Ishikawa (cell line): ENCODE measurements around the gene ARMC8.

ENCODE experiments used
- CEBPB ChIP-seq: IDR thresholded peaks from 2 replicates; pipeline ENCODE4 v1.6.1; 2012
- CREB1 ChIP-seq: IDR thresholded peaks from 2 replicates; pipeline ENCODE4 v1.6.1; 2012; ENCODE audit warnings: low read depth
- EGR1 ChIP-seq: IDR thresholded peaks from 2 replicates; pipeline ENCODE4 v1.6.1; 2012
- EP300 ChIP-seq: IDR thresholded peaks from 2 replicates; pipeline ENCODE4 v1.6.1; 2012; ENCODE audit warnings: borderline replicate concordance
- FOXM1 ChIP-seq: IDR thresholded peaks from 2 replicates; pipeline ENCODE4 v1.6.1; 2012; ENCODE audit warnings: low read depth, borderline replicate concordance
- NFIC ChIP-seq: IDR thresholded peaks from 2 replicates; pipeline ENCODE4 v1.6.1; 2012
- RAD21 ChIP-seq: IDR thresholded peaks from 2 replicates; pipeline ENCODE4 v1.6.1; 2012; ENCODE audit warnings: low read depth
- TAF1 ChIP-seq: IDR thresholded peaks from 2 replicates; pipeline ENCODE4 v1.6.1; 2012; ENCODE audit warnings: low read depth, mild to moderate bottlenecking
- TCF12 ChIP-seq: IDR thresholded peaks from 2 replicates; pipeline ENCODE4 v1.6.1; 2012; ENCODE audit warnings: low read depth
- TEAD4 ChIP-seq: IDR thresholded peaks from 2 replicates; pipeline ENCODE4 v1.6.1; 2012
- YY1 ChIP-seq: IDR thresholded peaks from 2 replicates; pipeline ENCODE4 v1.6.1; 2012; ENCODE audit warnings: low read depth
- ZBTB7A ChIP-seq: IDR thresholded peaks from 2 replicates; pipeline ENCODE4 v1.6.1; 2012; ENCODE audit warnings: low read depth
- TF ChIP-seq, protein P1 (sequence below): IDR thresholded peaks from 2 replicates; pipeline ENCODE4 v1.6.1; 2012
- TF ChIP-seq, protein P2 (sequence below): IDR thresholded peaks from 2 replicates; pipeline ENCODE4 v1.6.1; 2012; ENCODE audit warnings: low read depth, mild to moderate bottlenecking
- TF ChIP-seq, protein P3 (sequence below): IDR thresholded peaks from 2 replicates; pipeline ENCODE4 v1.6.1; 2012

ARMC8 gene

DNA sequence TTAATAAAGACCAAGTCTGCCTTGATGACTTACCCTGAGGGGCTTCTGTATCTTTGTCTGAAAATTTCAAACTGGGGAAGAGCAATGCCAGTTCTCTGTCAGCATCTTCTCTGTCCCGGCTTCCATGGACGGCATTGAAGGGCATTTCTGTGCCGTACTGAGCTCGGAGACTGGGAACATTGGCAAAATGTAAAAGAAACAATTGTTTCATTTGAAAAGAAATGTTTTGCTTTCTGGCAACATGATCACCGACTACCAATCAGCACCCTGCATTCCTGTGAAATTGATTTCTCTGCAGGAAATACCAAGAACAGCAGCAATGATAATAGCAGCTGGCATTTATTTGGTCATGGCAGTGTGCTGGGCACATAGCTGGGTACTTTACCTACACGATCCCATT is 116.4 kb downstream of the ARMC8 start:
- TF ChIP-seq, protein P1, sequence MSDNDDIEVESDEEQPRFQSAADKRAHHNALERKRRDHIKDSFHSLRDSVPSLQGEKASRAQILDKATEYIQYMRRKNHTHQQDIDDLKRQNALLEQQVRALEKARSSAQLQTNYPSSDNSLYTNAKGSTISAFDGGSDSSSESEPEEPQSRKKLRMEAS = no peak
- TF ChIP-seq CREB1 = no peak

DNA sequence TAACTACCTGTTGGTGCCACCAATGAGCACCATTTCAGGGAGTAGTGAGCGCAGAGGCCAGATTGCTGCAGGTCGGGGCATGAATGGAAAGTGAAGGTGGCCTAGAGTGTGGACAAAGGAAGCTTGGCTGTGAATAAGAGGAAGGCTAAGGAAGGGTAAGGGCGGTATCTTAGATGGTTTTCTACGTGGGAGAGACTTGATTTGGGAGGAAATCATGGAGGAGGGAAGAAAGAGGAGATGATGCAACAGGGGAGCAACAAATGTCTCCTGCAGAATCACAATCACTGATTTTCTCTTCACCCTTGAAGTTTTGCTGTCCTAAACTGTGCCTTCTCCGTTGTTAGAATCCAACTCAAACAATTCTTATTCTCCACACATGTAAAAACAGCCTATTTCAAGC is 120.8 kb downstream of the ARMC8 start:
- TF ChIP-seq, protein P2, sequence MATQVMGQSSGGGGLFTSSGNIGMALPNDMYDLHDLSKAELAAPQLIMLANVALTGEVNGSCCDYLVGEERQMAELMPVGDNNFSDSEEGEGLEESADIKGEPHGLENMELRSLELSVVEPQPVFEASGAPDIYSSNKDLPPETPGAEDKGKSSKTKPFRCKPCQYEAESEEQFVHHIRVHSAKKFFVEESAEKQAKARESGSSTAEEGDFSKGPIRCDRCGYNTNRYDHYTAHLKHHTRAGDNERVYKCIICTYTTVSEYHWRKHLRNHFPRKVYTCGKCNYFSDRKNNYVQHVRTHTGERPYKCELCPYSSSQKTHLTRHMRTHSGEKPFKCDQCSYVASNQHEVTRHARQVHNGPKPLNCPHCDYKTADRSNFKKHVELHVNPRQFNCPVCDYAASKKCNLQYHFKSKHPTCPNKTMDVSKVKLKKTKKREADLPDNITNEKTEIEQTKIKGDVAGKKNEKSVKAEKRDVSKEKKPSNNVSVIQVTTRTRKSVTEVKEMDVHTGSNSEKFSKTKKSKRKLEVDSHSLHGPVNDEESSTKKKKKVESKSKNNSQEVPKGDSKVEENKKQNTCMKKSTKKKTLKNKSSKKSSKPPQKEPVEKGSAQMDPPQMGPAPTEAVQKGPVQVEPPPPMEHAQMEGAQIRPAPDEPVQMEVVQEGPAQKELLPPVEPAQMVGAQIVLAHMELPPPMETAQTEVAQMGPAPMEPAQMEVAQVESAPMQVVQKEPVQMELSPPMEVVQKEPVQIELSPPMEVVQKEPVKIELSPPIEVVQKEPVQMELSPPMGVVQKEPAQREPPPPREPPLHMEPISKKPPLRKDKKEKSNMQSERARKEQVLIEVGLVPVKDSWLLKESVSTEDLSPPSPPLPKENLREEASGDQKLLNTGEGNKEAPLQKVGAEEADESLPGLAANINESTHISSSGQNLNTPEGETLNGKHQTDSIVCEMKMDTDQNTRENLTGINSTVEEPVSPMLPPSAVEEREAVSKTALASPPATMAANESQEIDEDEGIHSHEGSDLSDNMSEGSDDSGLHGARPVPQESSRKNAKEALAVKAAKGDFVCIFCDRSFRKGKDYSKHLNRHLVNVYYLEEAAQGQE = no peak
- TF ChIP-seq EP300 = no peak
- TF ChIP-seq EGR1 = no peak
- no peak for TF ChIP-seq CEBPB
- TF ChIP-seq TEAD4 = no peak
- no peak for TF ChIP-seq FOXM1
- no peak for TF ChIP-seq TCF12
- TF ChIP-seq, protein P1 = no peak
- no peak for TF ChIP-seq YY1

DNA sequence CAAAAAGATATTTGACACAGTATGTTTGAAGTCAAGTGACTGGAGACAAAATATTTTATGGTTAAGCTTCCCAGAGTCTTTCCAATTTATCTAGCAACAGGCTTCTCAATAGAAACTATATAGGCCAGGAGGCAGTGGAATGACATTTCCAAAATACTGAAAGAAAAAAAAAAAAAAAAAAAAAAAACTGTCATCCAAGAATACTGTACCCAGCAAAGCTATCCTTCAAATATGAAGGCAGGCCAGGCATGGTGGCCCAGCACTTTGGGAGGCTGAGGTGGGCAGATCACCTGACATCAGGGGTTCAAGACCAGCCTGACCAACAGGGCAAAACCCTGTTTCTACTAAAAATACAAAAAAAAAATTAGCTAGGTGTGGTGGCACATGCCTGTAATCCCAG is 121.7 kb downstream of the ARMC8 start:
- TF ChIP-seq, protein P3, sequence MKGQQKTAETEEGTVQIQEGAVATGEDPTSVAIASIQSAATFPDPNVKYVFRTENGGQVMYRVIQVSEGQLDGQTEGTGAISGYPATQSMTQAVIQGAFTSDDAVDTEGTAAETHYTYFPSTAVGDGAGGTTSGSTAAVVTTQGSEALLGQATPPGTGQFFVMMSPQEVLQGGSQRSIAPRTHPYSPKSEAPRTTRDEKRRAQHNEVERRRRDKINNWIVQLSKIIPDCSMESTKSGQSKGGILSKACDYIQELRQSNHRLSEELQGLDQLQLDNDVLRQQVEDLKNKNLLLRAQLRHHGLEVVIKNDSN = no peak

DNA sequence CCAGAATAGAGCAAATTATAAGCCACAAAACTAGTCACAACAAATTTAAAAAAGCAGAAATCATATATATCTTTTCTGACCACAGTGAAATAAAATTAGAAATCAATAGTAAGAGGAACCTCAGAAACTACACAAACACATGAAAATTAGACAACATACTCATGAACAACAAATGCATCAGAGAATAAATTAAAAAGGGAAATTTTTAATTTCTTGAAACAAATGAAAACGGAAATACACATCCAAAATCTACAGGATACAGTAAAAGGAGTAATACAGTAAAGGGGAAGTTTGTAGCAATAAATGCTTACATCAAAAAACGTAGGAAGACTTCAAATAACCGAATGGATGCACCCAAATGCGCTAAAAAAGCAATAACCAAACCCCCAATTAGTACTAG is 123.4 kb downstream of the ARMC8 start:
- TF ChIP-seq YY1 (no peak), TCF12 (no peak)

DNA sequence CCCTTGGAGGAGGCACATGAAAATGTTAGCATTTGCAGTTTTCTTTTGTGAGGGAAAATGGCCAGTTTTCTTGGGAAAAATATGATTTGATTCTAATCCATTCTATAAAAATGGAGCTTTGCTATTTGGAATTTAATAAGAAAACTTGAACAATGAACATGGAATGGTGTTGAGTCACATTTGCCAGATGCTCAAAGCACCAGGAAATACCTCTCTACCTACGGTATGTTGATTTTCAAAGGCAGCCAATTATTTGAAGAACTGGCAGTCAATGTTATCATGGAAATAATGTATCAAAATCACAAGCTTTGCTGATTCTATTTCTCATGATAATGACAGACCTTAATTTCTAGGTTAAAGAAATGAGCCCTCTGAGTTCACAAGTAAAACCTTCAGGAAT is 127.7 kb downstream of the ARMC8 start:
- no peak for TF ChIP-seq EGR1
- no peak for TF ChIP-seq YY1
- TF ChIP-seq CREB1 = no peak
- TF ChIP-seq TCF12 = no peak
- TF ChIP-seq NFIC = no peak
- TF ChIP-seq, protein P3 = no peak

DNA sequence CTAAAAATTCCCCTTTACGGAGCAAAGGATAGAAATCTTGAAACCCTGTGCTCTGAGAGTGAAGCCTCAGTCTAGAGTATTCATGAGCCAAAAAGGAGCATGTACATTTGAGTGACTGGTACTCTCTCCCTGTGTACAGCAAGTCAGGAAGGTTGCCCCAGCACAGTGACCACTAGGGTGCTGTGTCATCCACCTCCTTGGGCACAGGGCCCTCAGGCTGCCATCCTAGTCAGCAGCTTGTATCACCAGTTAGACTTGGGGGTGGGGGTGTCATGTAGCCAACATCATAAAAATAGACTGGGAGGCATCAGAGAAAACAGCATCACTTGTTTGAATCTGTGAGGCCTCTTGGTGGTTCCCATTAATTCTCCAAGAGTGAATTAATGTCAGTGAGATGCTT is 130.6 kb downstream of the ARMC8 start:
- no peak for TF ChIP-seq TCF12
- no peak for TF ChIP-seq RAD21
- TF ChIP-seq, protein P2 = no peak
- no peak for TF ChIP-seq FOXM1
- TF ChIP-seq, protein P1 = no peak
- TF ChIP-seq NFIC = no peak
- TF ChIP-seq EP300 = no peak
- no peak for TF ChIP-seq CREB1
- TF ChIP-seq ZBTB7A = no peak
- TF ChIP-seq, protein P3 = no peak
- no peak for TF ChIP-seq YY1
- no peak for TF ChIP-seq CEBPB
- no peak for TF ChIP-seq TAF1
- no peak for TF ChIP-seq TEAD4
- TF ChIP-seq EGR1 = no peak

DNA sequence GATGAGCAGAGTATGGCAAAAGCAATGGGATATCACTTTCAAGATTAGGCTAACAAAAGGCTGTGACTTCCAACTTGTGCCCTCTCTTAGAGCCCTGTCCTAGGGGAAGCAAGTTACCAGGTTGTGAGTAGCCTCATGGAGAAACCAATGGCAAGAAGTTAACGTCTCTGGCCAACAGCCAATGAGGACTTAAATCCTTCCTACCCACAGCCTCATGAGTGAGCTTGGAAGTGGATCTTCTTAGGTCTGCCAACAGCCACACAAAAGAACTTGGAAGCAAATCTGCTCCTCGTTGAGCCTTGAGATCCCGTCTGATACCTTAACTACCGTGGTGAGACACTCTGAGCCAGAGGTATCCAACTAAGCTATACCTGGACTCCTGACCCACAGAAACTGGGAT is 136.9 kb downstream of the ARMC8 start:
- TF ChIP-seq, protein P3 = no peak
- no peak for TF ChIP-seq ZBTB7A
- TF ChIP-seq CEBPB = no peak
- no peak for TF ChIP-seq YY1
- TF ChIP-seq FOXM1 = no peak
- TF ChIP-seq, protein P2 = no peak
- no peak for TF ChIP-seq TAF1
- no peak for TF ChIP-seq TEAD4
- no peak for TF ChIP-seq CREB1
